Measurements from ENCODE around the gene CWF19L2.
"Not testable (repeated sequence)": the region's sequence is repeated elsewhere in the genome, so short reads cannot be mapped to it uniquely, and the experiment has no call there.

Gene CWF19L2

GRCh38 chr11:107457558-107458271, at the start of gene CWF19L2:
CWF19L2 (minus strand) TSS chr11:107457825; CDS start chr11:107457816, 9 bp downstream.
- DNase-seq, result peak; percentile 50 to 81 (median 65)

GRCh38 chr11:107505647-107506225, 48.1 kb upstream of the CWF19L2 start:
- no peak for DNase-seq

- DNase-seq, result no peak
Observed at GRCh38 chr11:107504981-107505380, 47.4 kb upstream of the CWF19L2 start.

- no peak for DNase-seq
Observed at GRCh38 chr11:107501713-107502112, 44.1 kb upstream of the CWF19L2 start.

- DNase-seq, result not testable (repeated sequence)
Observed at GRCh38 chr11:107497371-107497770, 39.7 kb upstream of the CWF19L2 start.

GRCh38 chr11:107496011-107496410, 38.4 kb upstream of the CWF19L2 start:
- DNase-seq, result no peak

GRCh38 chr11:107494055-107494454, 36.4 kb upstream of the CWF19L2 start:
- DNase-seq, result no peak

- DNase-seq, result no peak
Observed at GRCh38 chr11:107493117-107493516, 35.5 kb upstream of the CWF19L2 start.

GRCh38 chr11:107490836-107491235, 33.2 kb upstream of the CWF19L2 start:
- no peak for DNase-seq

GRCh38 chr11:107482234-107482633, 24.6 kb upstream of the CWF19L2 start:
- DNase-seq, result no peak

GRCh38 chr11:107478922-107479321, 21.3 kb upstream of the CWF19L2 start:
- no peak for DNase-seq

- DNase-seq, result no peak
Observed at GRCh38 chr11:107477820-107478219, 20.2 kb upstream of the CWF19L2 start.

GRCh38 chr11:107473792-107474191, 16.2 kb upstream of the CWF19L2 start:
- no peak for DNase-seq

GRCh38 chr11:107472966-107473365, 15.3 kb upstream of the CWF19L2 start:
- no peak for DNase-seq

GRCh38 chr11:107468596-107468995, 11.0 kb upstream of the CWF19L2 start:
- DNase-seq, result no peak

GRCh38 chr11:107467696-107468095, 10.1 kb upstream of the CWF19L2 start:
- no peak for DNase-seq

GRCh38 chr11:107466275-107466866, 8.7 kb upstream of the CWF19L2 start:
- DNase-seq, result not testable (repeated sequence)

GRCh38 chr11:107457205-107457557, 444 bp downstream of the CWF19L2 start:
- no peak for DNase-seq

GRCh38 chr11:107453594-107454286, 3.9 kb downstream of the CWF19L2 start:
- no peak for DNase-seq

GRCh38 chr11:107446822-107447431, 10.7 kb downstream of the CWF19L2 start:
- DNase-seq, result no peak

- no peak for DNase-seq
Observed at GRCh38 chr11:107442715-107443215, 14.9 kb downstream of the CWF19L2 start.

GRCh38 chr11:107439586-107440167, 17.9 kb downstream of the CWF19L2 start:
- DNase-seq, result no peak

GRCh38 chr11:107438148-107438547, 19.5 kb downstream of the CWF19L2 start:
- no peak for DNase-seq
